CD14-positive monocyte (primary cell): ENCODE results near the gene PFDN2. TPM values are rescaled to one million over a fixed set of nuclear protein-coding genes. Genes with fewer than 3 reads are reported as not detected.

Source experiments
- DNase-seq, 3 donors: peaks; one replicate each; pipeline ENCODE4 v3.0.0-alpha.2; 2011 to 2022
- H2AFZ ChIP-seq: 2 replicates; pipeline ENCODE4 v1.6.0; 2012; ENCODE audit warnings: mild to moderate bottlenecking, low read depth, low read length, inconsistent platforms; ENCODE audit not compliant: insufficient read depth, poor library complexity, severe bottlenecking
- H3K27ac ChIP-seq, 2 donors: 1 replicate in 1 of 2; 2 replicates in 1 of 2; pipeline ENCODE4 v1.5.1; 2012 to 2013; ENCODE audit warnings: low read length in 2 of 2, control low read depth in 1 of 2, inconsistent platforms in 1 of 2, low read depth in 1 of 2, mild to moderate bottlenecking in 1 of 2
- H3K27me3 ChIP-seq, 2 donors: one replicate each; pipeline versions ENCODE4 v1.6.0 to v1.6.1; 2011 to 2013; ENCODE audit warnings: low read length in 2 of 2; ENCODE audit not compliant: control insufficient read depth in 2 of 2, insufficient read depth in 2 of 2
- H3K36me3 ChIP-seq, 2 donors: replicated peaks in 1 of 2; 1 replicate in 1 of 2; 2 replicates in 1 of 2; pipeline versions ENCODE4 v1.5.1 to v1.6.1; 2012 to 2013; ENCODE audit warnings: low read length in 2 of 2, control low read depth in 1 of 2, inconsistent platforms in 1 of 2, mild to moderate bottlenecking in 1 of 2; ENCODE audit not compliant: insufficient read depth in 2 of 2, control insufficient read depth in 1 of 2
- H3K4me1 ChIP-seq, 2 donors: 1 replicate in 1 of 2; 2 replicates in 1 of 2; pipeline versions ENCODE4 v1.5.1 to v1.6.1; 2012 to 2013; ENCODE audit warnings: low read length in 2 of 2, control low read depth in 1 of 2, inconsistent platforms in 1 of 2, mild to moderate bottlenecking in 1 of 2, moderate library complexity in 1 of 2; ENCODE audit not compliant: insufficient read depth in 2 of 2, control insufficient read depth in 1 of 2
- H3K4me2 ChIP-seq: replicated peaks from 2 replicates; pipeline ENCODE3; 2012; ENCODE audit warnings: low read length, moderate library complexity, mild to moderate bottlenecking; ENCODE audit not compliant: poor library complexity, severe bottlenecking; ENCODE audit errors: extremely low read depth
- H3K4me3 ChIP-seq, 3 experiments: fragments of 200-600 bp in 1 of 3; sonication (generic) in 1 of 3; replicated peaks in 1 of 3; 1 replicate in 2 of 3; 2 replicates in 1 of 3; pipeline ENCODE4 v1.5.1; 2011 to 2013; ENCODE audit warnings: low read length in 3 of 3, mild to moderate bottlenecking in 3 of 3, control low read depth in 2 of 3, low read depth in 2 of 3, inconsistent platforms in 1 of 3, moderate library complexity in 1 of 3
- H3K79me2 ChIP-seq: 2 replicates; pipeline ENCODE4 v1.6.0; 2012; ENCODE audit warnings: mild to moderate bottlenecking, control low read depth, inconsistent platforms, low read length, moderate library complexity; ENCODE audit not compliant: insufficient read depth
- H3K9ac ChIP-seq: 2 replicates; pipeline ENCODE4 v1.6.0; 2017; ENCODE audit warnings: low read length, mild to moderate bottlenecking; ENCODE audit not compliant: insufficient read depth, poor library complexity, severe bottlenecking
- H3K9me3 ChIP-seq, 2 donors: replicated peaks in 1 of 2; 1 replicate in 1 of 2; 2 replicates in 1 of 2; pipeline versions ENCODE4 v1.5.1 to v1.6.1; 2012 to 2013; ENCODE audit warnings: low read length in 2 of 2, control low read depth in 1 of 2; ENCODE audit not compliant: control insufficient read depth in 1 of 2, insufficient read depth in 1 of 2
- H4K20me1 ChIP-seq: 2 replicates; pipeline ENCODE4 v1.6.0; 2012; ENCODE audit warnings: mild to moderate bottlenecking, low read length, control low read depth, moderate library complexity; ENCODE audit not compliant: insufficient read depth
- H3K27ac Mint-ChIP-seq, 7 donors: one replicate each; pipeline ENCODE4 v1.8.0; 2020; ENCODE audit warnings: mild to moderate bottlenecking in 7 of 7, mixed read lengths in 7 of 7, moderate library complexity in 6 of 7, inconsistent platforms in 2 of 7
- H3K27me3 Mint-ChIP-seq, 3 donors: one replicate each; pipeline ENCODE4 v1.8.0; 2021 to 2022; ENCODE audit warnings: low read depth in 3 of 3, mild to moderate bottlenecking in 3 of 3, mixed read lengths in 3 of 3, moderate library complexity in 3 of 3, inconsistent platforms in 1 of 3
- H3K36me3 Mint-ChIP-seq, 2 donors: one replicate each; pipeline ENCODE4 v1.8.0; 2020; ENCODE audit warnings: mixed read lengths in 2 of 2, inconsistent platforms in 1 of 2, mild to moderate bottlenecking in 1 of 2
- H3K4me1 Mint-ChIP-seq: one replicate; pipeline ENCODE4 v1.8.0; 2020; ENCODE audit warnings: mild to moderate bottlenecking, mixed read lengths
- H3K4me3 Mint-ChIP-seq, 2 donors: one replicate each; pipeline ENCODE4 v1.8.0; 2020; ENCODE audit warnings: mild to moderate bottlenecking in 2 of 2, mixed read lengths in 2 of 2, moderate library complexity in 1 of 2
- H3K9me3 Mint-ChIP-seq, 7 donors: one replicate each; pipeline ENCODE4 v1.8.0; 2020 to 2022; ENCODE audit warnings: mixed read lengths in 7 of 7, mild to moderate bottlenecking in 6 of 7, moderate library complexity in 6 of 7, inconsistent platforms in 2 of 7
- CTCF ChIP-seq: fragments of 200-600 bp; IDR thresholded peaks from one replicate; pipeline ENCODE4 v1.8.0; 2022; ENCODE audit warnings: antibody characterized with exemption, mild to moderate bottlenecking
- WGBS: methylation state at CpG from one replicate; pipeline ENCODE4 v1.1.5; 2013; ENCODE audit warnings: missing lambda C conversion rate; ENCODE audit not compliant: insufficient coverage; 5-methylcytosine and 5-hydroxymethylcytosine counted together
- intact Hi-C, 2 donors: fragments of 100-400 bp; cut with micrococcal nuclease; formaldehyde crosslinking; loops; one replicate each; pipeline versions ENCODE4 v1.15.0 to v1.15.1; 2023
- polyA plus RNA-seq, 3 donors: library from polyadenylated mRNA; depleted of rRNA in 1 of 3; unstranded in 2 of 3; stranded (reverse) in 1 of 3; fragments of 300-500 nt in 2 of 3; fragments of >200 nt in 1 of 3; fragmentation: Illumina TruSeq in 2 of 3; gene quantifications; 1 replicate in 2 of 3; 2 replicates in 1 of 3; pipeline ENCODE4 v1.2.3, GENCODE V29; 2012 to 2021

Gene PFDN2
- polyA plus RNA-seq, 3 donors = 59.1 to 80.7 (median 65.6) TPM

GRCh38 chr1:161069731-161070270 lies 48.0 kb downstream of the PFDN2 start, which contains the start of gene ARHGAP30:
Gene ARHGAP30 (minus strand): TSS chr1:161069891. CDS start chr1:161069624, 267 bp downstream.
- Histone ChIP-seq H3K4me2 (peak within 1 kb of the TSS; percentile 84), H3K36me3 (peaks cover 3 to 5% of the 10 kb centered on the region in 2 donors), H2AFZ (peak within 1 kb of the TSS; percentile 30), H3K9me3 (no peaks in the 10 kb centered on the region), H3K27ac (peak within 1 kb of the TSS; percentile 93 to 97), H3K4me1 (peaks cover 51 to 58% of the 10 kb centered on the region in 2 donors), H4K20me1 (peaks cover 19% of the 10 kb centered on the region), H3K4me3 (peak within 1 kb of the TSS; percentile 85 to 97 (median 96)), H3K27me3 (no peaks in the 10 kb centered on the region), H3K79me2 (peaks cover 57% of the 10 kb centered on the region), H3K9ac (peak within 1 kb of the TSS; percentile 97)
- intact Hi-C loops = loop anchor here (2.0 to 5.0 kb wide), 5 partner anchors 23 to 69 kb away; partner anchors contain the start of genes DEDD (in 1 of the 2), NIT1 (in 1 of the 2) and PFDN2 (in 1 of the 2)
- Mint-ChIP-seq H3K27ac (peak within 1 kb of the TSS; percentile 98 to 100 (median 99)), H3K9me3 (peaks cover 0 to 2% (median 0%) of the 10 kb centered on the region in 7 donors), H3K4me1 (peaks cover 56% of the 10 kb centered on the region), H3K36me3 (peaks cover 6 to 30% of the 10 kb centered on the region in 2 donors), H3K4me3 (peak within 1 kb of the TSS; percentile 99), H3K27me3 (peaks cover 0 to 2% (median 1%) of the 10 kb centered on the region in 3 donors)
- no peak for TF ChIP-seq CTCF
- WGBS = 0% methylated on average over 4 of the region's 9 CpGs
- peak; percentile 95 to 98 (median 96) for DNase-seq

GRCh38 chr1:161069241-161069640 lies 48.6 kb downstream of the PFDN2 start:
- peaks cover 10 to 35% of the 10 kb centered on the region in 2 donors for H3K36me3 Mint-ChIP-seq
- H3K9ac ChIP-seq = peak overlapping the region; percentile 97

More at GRCh38 chr1:161069241-161069640, 48.6 kb downstream of the PFDN2 start:
- peaks cover 52 to 63% of the 10 kb centered on the region in 2 donors for H3K4me1 ChIP-seq
- WGBS = 0% methylated on average over 9 of the region's 9 CpGs
- intact Hi-C loops = loop anchor here in 1 of 2 donors (2.0 to 5.0 kb wide), 4 partner anchors 22 to 70 kb away; partner anchors contain the start of genes NIT1 and PFDN2
- TF ChIP-seq CTCF = no peak
- Mint-ChIP-seq H3K4me1 (peaks cover 60% of the 10 kb centered on the region), H3K9me3 (peaks cover 0 to 2% (median 0%) of the 10 kb centered on the region in 7 donors), H3K27me3 (peaks cover 0 to 2% (median 1%) of the 10 kb centered on the region in 3 donors), H3K27ac (peak overlapping the region; percentile 98 to 100 (median 99)), H3K4me3 (peak overlapping the region; percentile 99)
- H2AFZ ChIP-seq = no peak overlapping the region
- peak overlapping the region; percentile 85 to 97 (median 96) for H3K4me3 ChIP-seq
- H4K20me1 ChIP-seq = peaks cover 25% of the 10 kb centered on the region
- H3K36me3 ChIP-seq = peaks cover 3 to 9% of the 10 kb centered on the region in 2 donors
- peaks cover 63% of the 10 kb centered on the region for H3K79me2 ChIP-seq
- H3K27ac ChIP-seq = peak overlapping the region; percentile 93 to 97
- no peaks in the 10 kb centered on the region for H3K9me3 ChIP-seq
- peak in 2 of 3 donors; percentile 20 to 31 for DNase-seq
- no peaks in the 10 kb centered on the region for H3K27me3 ChIP-seq
- peak overlapping the region; percentile 84 for H3K4me2 ChIP-seq
